GM23338 (cell line): ENCODE data around the gene NFATC1. TPM values are rescaled to one million over a fixed set of nuclear protein-coding genes. Genes with fewer than 3 reads are reported as not detected.

Source experiments
- ATAC-seq: fragments of 200-7000 bp; cut with Tn5 transposase; 3 replicates; pipeline ENCODE4 v1.9.1; 2020
- DNase-seq: peaks from one replicate; pipeline ENCODE4 v3.0.0-alpha.2; 2015; ENCODE audit warnings: low spot score
- H2AFZ ChIP-seq: fragments of 200-600 bp; sonication (generic); 2 replicates; pipeline ENCODE4 v1.8.0; 2016; ENCODE audit warnings: antibody characterized with exemption, mild to moderate bottlenecking, moderate library complexity
- H3F3A ChIP-seq: fragments of 200-600 bp; sonication (generic); replicated peaks from 2 replicates; pipeline ENCODE4 v1.8.0; 2017; ENCODE audit warnings: antibody characterized with exemption, mixed run types, low read depth
- H3K27ac ChIP-seq: fragments of 200-600 bp; sonication (generic); 2 replicates; pipeline ENCODE4 v1.6.1; 2016; ENCODE audit warnings: low read depth
- H3K27me3 ChIP-seq: fragments of 200-600 bp; sonication (generic); 2 replicates; pipeline ENCODE4 v1.8.0; 2016; ENCODE audit warnings: mild to moderate bottlenecking, mixed run types, moderate library complexity; ENCODE audit not compliant: insufficient read depth
- H3K36me3 ChIP-seq: fragments of 200-600 bp; sonication (generic); 2 replicates; pipeline ENCODE4 v1.8.0; 2016; ENCODE audit warnings: mild to moderate bottlenecking; ENCODE audit not compliant: insufficient read depth
- H3K4me1 ChIP-seq: fragments of 200-600 bp; sonication (generic); 2 replicates; pipeline ENCODE4 v1.8.0; 2016; ENCODE audit warnings: mild to moderate bottlenecking, moderate library complexity; ENCODE audit not compliant: insufficient read depth
- H3K4me2 ChIP-seq: fragments of 200-600 bp; sonication (generic); 2 replicates; pipeline ENCODE4 v1.7.1; 2017; ENCODE audit warnings: mixed run types
- H3K4me3 ChIP-seq: fragments of 200-600 bp; sonication (generic); 2 replicates; pipeline ENCODE4 v1.6.1; 2016; ENCODE audit warnings: mixed run types
- H3K79me2 ChIP-seq: fragments of 200-600 bp; sonication (generic); replicated peaks from 2 replicates; pipeline ENCODE4 v1.8.0; 2017; ENCODE audit warnings: mild to moderate bottlenecking; ENCODE audit not compliant: insufficient read depth
- H3K9me2 ChIP-seq: fragments of 200-600 bp; sonication (generic); 2 replicates; pipeline ENCODE4 v1.8.0; 2017; ENCODE audit not compliant: insufficient read depth
- H4K20me1 ChIP-seq: fragments of 200-600 bp; sonication (generic); replicated peaks from 2 replicates; pipeline ENCODE4 v1.8.0; 2017; ENCODE audit warnings: mild to moderate bottlenecking; ENCODE audit not compliant: insufficient read depth
- H3K27ac Mint-ChIP-seq: 2 replicates; pipeline ENCODE4 v1.8.0; 2020; ENCODE audit warnings: inconsistent platforms, mild to moderate bottlenecking, moderate library complexity, mixed read lengths
- H3K27me3 Mint-ChIP-seq: 3 replicates; pipeline ENCODE4 v1.8.0; 2022; ENCODE audit warnings: low read depth, mild to moderate bottlenecking, moderate library complexity, mixed read lengths, inconsistent platforms; ENCODE audit not compliant: insufficient read depth, poor library complexity
- H3K36me3 Mint-ChIP-seq: 3 replicates; pipeline ENCODE4 v1.8.0; 2021; ENCODE audit warnings: low read depth, mild to moderate bottlenecking, inconsistent platforms, moderate library complexity, mixed read lengths
- H3K4me1 Mint-ChIP-seq: 3 replicates; pipeline ENCODE4 v1.8.0; 2020; ENCODE audit warnings: mild to moderate bottlenecking, inconsistent platforms, mixed read lengths
- H3K4me3 Mint-ChIP-seq: 3 replicates; pipeline ENCODE4 v1.8.0; 2021; ENCODE audit warnings: moderate library complexity, mild to moderate bottlenecking, inconsistent platforms, mixed read lengths
- H3K9me3 Mint-ChIP-seq: 3 replicates; pipeline ENCODE4 v1.8.0; 2020; ENCODE audit warnings: moderate library complexity, mild to moderate bottlenecking, inconsistent platforms, mixed read lengths
- CREB1 ChIP-seq: fragments of 250-450 bp; sonication (Bioruptor Pico); IDR thresholded peaks from 2 replicates; pipeline ENCODE4 v1.5.0; 2020; ENCODE audit warnings: low read depth, mild to moderate bottlenecking, moderate library complexity
- EZH2 ChIP-seq: fragments of 200-600 bp; sonication (generic); IDR thresholded peaks from one replicate; pipeline ENCODE4 v1.8.0; 2017; ENCODE audit warnings: antibody characterized with exemption, mild to moderate bottlenecking, low read depth; ENCODE audit not compliant: unreplicated experiment
- EZH2phosphoT487 ChIP-seq: fragments of 200-600 bp; sonication (generic); IDR thresholded peaks from one replicate; pipeline ENCODE4 v1.8.1; 2018; ENCODE audit warnings: antibody characterized with exemption; ENCODE audit not compliant: unreplicated experiment
- JUNB ChIP-seq: IDR thresholded peaks from one replicate; pipeline ENCODE4 v1.6.1; 2016; ENCODE audit warnings: antibody characterized with exemption; ENCODE audit not compliant: unreplicated experiment
- NANOG ChIP-seq: IDR thresholded peaks from 2 replicates; pipeline ENCODE4 v1.6.1; 2016; ENCODE audit warnings: antibody characterized with exemption, borderline replicate concordance
- POLR2AphosphoS5 ChIP-seq: IDR thresholded peaks from 2 replicates; pipeline ENCODE4 v1.6.1; 2016; ENCODE audit warnings: antibody characterized with exemption, low read depth
- STAT1 ChIP-seq: IDR thresholded peaks from one replicate; pipeline ENCODE4 v1.6.1; 2016; ENCODE audit warnings: antibody characterized with exemption; ENCODE audit not compliant: unreplicated experiment
- ZNF114 ChIP-seq: fragments of 250-450 bp; sonication (Bioruptor Pico); IDR thresholded peaks from 2 replicates; pipeline ENCODE4 v1.5.0; 2020; ENCODE audit warnings: mild to moderate bottlenecking, moderate library complexity
- ZNF331 ChIP-seq: fragments of 250-450 bp; sonication (Bioruptor Pico); IDR thresholded peaks from 2 replicates; pipeline ENCODE4 v1.5.0; 2020; ENCODE audit warnings: low read depth, mild to moderate bottlenecking, moderate library complexity
- polyA plus RNA-seq: library from polyadenylated mRNA; unstranded; fragments of >200 nt; fragmentation: Nextera tagmentation; extraction: Ambion mirVana; gene quantifications from 2 replicates; pipeline ENCODE4 v1.2.1, GENCODE V29; 2016
- total RNA-seq: library from RNA; depleted of rRNA; stranded (reverse); fragments of >200 nt; shearing (Covaris generic); gene quantifications from 2 replicates; pipeline ENCODE4 v1.2.3, GENCODE V29; 2014
- TF ChIP-seq, protein P1 (sequence below), 2 experiments: fragments of 200-600 bp in 1 of 2; sonication (generic) in 1 of 2; conservative IDR thresholded peaks; 2 replicates each; pipeline versions ENCODE4 v1.5.1 to v1.6.1; 2016 to 2017; ENCODE audit warnings: antibody characterized with exemption in 2 of 2, low read depth in 2 of 2, mild to moderate bottlenecking in 2 of 2, moderate library complexity in 1 of 2
- TF ChIP-seq, protein P2 (sequence below): IDR thresholded peaks from one replicate; pipeline ENCODE4 v1.6.1; 2018; ENCODE audit warnings: antibody characterized with exemption; ENCODE audit not compliant: unreplicated experiment
- TF ChIP-seq, protein P3 (sequence below): IDR thresholded peaks from 2 replicates; pipeline ENCODE4 v1.6.1; 2016; ENCODE audit warnings: antibody characterized with exemption
- TF ChIP-seq, protein P4 (sequence below): fragments of 250-450 bp; sonication (Bioruptor Pico); IDR thresholded peaks from 2 replicates; pipeline ENCODE4 v1.5.0; 2020; ENCODE audit warnings: mild to moderate bottlenecking, moderate library complexity

NFATC1 gene
- total and polyA plus RNA-seq, 2 experiments from 2014 or later = 3.9 to 6.4 TPM

DNA sequence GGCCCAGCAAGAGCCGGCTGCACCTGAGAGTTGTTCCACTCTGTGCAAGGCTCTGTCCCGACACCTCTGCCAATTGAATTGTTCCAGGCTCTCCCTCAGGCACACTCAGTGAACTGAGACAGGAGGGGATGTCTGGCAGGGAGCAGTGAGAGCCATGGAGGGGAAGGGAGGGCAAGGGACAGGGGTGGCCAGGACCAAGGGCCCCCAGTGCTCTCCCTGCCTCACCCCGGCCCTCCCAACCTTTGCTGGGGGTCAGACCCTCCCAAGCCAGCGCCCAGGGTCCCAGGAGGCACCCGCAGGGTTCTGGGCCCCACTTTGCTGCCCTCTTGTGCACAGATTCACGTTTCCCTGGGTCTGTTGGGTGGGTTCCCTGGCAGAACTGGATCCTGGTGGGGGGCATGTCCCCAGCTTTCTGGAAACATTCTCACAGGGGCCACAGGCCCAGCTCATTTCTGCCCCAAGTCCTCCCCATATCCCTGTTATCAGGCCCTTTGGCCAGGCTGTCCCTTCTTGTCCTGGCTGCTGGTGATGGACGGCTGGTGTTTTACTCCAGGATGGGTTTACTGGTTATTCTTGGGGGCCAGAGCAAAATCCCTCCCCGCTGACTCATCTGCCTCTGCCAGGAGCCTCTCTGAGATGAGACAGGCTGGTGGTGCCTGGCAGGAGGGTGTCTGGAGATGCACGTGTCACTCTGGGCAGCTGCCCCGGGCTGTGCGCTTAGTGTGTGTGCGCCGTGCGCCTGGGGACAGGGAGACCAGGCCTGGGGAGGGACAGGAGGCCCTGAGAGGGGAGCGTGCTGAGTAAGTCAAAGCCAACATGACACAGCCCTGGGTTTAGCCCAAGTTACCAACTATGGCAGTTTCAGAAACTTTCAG, 147.4 kb downstream of the NFATC1 start:
- Histone ChIP-seq H3K4me1 (no peaks in the 10 kb centered on the region), H3K27ac (no peak overlapping the region), H2AFZ (no peak overlapping the region), H3K79me2 (no peaks in the 10 kb centered on the region), H3K36me3 (no peaks in the 10 kb centered on the region), H3F3A (no peaks in the 10 kb centered on the region), H3K9me2 (no peaks in the 10 kb centered on the region), H3K4me2 (no peak overlapping the region), H3K27me3 (no peaks in the 10 kb centered on the region), H4K20me1 (no peaks in the 10 kb centered on the region), H3K4me3 (no peak overlapping the region)
- Mint-ChIP-seq H3K4me1 (no peaks in the 10 kb centered on the region), H3K4me3 (no peak overlapping the region), H3K9me3 (peaks cover 21% of the 10 kb centered on the region), H3K27me3 (peaks cover 8% of the 10 kb centered on the region), H3K36me3 (peaks cover 3% of the 10 kb centered on the region; the same call in 2 of the 3 replicates), H3K27ac (no peak overlapping the region)
- ATAC-seq = no peak
- no peak for DNase-seq
- TF ChIP-seq POLR2AphosphoS5 (no peak), JUNB (no peak), ZNF114 (no peak), ZNF331 (CRISPR knock-in tag) (no peak), STAT1 (no peak), CREB1 (CRISPR knock-in tag) (no peak), EZH2 (no peak), EZH2phosphoT487 (no peak), NANOG (no peak)
- TF ChIP-seq, protein P1, sequence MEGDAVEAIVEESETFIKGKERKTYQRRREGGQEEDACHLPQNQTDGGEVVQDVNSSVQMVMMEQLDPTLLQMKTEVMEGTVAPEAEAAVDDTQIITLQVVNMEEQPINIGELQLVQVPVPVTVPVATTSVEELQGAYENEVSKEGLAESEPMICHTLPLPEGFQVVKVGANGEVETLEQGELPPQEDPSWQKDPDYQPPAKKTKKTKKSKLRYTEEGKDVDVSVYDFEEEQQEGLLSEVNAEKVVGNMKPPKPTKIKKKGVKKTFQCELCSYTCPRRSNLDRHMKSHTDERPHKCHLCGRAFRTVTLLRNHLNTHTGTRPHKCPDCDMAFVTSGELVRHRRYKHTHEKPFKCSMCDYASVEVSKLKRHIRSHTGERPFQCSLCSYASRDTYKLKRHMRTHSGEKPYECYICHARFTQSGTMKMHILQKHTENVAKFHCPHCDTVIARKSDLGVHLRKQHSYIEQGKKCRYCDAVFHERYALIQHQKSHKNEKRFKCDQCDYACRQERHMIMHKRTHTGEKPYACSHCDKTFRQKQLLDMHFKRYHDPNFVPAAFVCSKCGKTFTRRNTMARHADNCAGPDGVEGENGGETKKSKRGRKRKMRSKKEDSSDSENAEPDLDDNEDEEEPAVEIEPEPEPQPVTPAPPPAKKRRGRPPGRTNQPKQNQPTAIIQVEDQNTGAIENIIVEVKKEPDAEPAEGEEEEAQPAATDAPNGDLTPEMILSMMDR (conservative IDR thresholded peaks at IDR 0.05; ENCODE audit: low read depth in 2 of 2) = no peak
- TF ChIP-seq, protein P2, sequence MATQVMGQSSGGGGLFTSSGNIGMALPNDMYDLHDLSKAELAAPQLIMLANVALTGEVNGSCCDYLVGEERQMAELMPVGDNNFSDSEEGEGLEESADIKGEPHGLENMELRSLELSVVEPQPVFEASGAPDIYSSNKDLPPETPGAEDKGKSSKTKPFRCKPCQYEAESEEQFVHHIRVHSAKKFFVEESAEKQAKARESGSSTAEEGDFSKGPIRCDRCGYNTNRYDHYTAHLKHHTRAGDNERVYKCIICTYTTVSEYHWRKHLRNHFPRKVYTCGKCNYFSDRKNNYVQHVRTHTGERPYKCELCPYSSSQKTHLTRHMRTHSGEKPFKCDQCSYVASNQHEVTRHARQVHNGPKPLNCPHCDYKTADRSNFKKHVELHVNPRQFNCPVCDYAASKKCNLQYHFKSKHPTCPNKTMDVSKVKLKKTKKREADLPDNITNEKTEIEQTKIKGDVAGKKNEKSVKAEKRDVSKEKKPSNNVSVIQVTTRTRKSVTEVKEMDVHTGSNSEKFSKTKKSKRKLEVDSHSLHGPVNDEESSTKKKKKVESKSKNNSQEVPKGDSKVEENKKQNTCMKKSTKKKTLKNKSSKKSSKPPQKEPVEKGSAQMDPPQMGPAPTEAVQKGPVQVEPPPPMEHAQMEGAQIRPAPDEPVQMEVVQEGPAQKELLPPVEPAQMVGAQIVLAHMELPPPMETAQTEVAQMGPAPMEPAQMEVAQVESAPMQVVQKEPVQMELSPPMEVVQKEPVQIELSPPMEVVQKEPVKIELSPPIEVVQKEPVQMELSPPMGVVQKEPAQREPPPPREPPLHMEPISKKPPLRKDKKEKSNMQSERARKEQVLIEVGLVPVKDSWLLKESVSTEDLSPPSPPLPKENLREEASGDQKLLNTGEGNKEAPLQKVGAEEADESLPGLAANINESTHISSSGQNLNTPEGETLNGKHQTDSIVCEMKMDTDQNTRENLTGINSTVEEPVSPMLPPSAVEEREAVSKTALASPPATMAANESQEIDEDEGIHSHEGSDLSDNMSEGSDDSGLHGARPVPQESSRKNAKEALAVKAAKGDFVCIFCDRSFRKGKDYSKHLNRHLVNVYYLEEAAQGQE = no peak
- TF ChIP-seq, protein P3, sequence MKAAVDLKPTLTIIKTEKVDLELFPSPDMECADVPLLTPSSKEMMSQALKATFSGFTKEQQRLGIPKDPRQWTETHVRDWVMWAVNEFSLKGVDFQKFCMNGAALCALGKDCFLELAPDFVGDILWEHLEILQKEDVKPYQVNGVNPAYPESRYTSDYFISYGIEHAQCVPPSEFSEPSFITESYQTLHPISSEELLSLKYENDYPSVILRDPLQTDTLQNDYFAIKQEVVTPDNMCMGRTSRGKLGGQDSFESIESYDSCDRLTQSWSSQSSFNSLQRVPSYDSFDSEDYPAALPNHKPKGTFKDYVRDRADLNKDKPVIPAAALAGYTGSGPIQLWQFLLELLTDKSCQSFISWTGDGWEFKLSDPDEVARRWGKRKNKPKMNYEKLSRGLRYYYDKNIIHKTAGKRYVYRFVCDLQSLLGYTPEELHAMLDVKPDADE = no peak
- TF ChIP-seq, protein P4, sequence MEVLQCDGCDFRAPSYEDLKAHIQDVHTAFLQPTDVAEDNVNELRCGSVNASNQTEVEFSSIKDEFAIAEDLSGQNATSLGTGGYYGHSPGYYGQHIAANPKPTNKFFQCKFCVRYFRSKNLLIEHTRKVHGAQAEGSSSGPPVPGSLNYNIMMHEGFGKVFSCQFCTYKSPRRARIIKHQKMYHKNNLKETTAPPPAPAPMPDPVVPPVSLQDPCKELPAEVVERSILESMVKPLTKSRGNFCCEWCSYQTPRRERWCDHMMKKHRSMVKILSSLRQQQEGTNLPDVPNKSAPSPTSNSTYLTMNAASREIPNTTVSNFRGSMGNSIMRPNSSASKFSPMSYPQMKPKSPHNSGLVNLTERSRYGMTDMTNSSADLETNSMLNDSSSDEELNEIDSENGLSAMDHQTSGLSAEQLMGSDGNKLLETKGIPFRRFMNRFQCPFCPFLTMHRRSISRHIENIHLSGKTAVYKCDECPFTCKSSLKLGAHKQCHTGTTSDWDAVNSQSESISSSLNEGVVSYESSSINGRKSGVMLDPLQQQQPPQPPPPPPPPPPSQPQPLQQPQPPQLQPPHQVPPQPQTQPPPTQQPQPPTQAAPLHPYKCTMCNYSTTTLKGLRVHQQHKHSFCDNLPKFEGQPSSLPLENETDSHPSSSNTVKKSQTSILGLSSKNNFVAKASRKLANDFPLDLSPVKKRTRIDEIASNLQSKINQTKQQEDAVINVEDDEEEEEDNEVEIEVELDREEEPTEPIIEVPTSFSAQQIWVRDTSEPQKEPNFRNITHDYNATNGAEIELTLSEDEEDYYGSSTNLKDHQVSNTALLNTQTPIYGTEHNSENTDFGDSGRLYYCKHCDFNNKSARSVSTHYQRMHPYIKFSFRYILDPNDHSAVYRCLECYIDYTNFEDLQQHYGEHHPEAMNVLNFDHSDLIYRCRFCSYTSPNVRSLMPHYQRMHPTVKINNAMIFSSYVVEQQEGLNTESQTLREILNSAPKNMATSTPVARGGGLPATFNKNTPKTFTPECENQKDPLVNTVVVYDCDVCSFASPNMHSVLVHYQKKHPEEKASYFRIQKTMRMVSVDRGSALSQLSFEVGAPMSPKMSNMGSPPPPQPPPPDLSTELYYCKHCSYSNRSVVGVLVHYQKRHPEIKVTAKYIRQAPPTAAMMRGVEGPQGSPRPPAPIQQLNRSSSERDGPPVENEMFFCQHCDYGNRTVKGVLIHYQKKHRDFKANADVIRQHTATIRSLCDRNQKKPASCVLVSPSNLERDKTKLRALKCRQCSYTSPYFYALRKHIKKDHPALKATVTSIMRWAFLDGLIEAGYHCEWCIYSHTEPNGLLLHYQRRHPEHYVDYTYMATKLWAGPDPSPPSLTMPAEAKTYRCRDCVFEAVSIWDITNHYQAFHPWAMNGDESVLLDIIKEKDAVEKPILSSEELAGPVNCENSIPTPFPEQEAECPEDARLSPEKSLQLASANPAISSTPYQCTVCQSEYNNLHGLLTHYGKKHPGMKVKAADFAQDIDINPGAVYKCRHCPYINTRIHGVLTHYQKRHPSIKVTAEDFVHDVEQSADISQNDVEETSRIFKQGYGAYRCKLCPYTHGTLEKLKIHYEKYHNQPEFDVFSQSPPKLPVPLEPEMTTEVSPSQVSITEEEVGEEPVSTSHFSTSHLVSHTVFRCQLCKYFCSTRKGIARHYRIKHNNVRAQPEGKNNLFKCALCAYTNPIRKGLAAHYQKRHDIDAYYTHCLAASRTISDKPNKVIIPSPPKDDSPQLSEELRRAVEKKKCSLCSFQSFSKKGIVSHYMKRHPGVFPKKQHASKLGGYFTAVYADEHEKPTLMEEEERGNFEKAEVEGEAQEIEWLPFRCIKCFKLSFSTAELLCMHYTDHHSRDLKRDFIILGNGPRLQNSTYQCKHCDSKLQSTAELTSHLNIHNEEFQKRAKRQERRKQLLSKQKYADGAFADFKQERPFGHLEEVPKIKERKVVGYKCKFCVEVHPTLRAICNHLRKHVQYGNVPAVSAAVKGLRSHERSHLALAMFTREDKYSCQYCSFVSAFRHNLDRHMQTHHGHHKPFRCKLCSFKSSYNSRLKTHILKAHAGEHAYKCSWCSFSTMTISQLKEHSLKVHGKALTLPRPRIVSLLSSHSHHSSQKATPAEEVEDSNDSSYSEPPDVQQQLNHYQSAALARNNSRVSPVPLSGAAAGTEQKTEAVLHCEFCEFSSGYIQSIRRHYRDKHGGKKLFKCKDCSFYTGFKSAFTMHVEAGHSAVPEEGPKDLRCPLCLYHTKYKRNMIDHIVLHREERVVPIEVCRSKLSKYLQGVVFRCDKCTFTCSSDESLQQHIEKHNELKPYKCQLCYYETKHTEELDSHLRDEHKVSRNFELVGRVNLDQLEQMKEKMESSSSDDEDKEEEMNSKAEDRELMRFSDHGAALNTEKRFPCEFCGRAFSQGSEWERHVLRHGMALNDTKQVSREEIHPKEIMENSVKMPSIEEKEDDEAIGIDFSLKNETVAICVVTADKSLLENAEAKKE = no peak
